ENCODE data around the gene GPR141.

Gene GPR141

GRCh38 chr7:37786741-37787569, 103.4 kb downstream of the GPR141 start:
- FAIRE-seq = no peak

Data from endometrium (tissue), 2 donors.